Activated CD4-positive, alpha-beta T cell treated with anti-CD3 and anti-CD28 coated beads, Interleukin-2, amount 50 U/mL, for 24 hours (primary cell): Measurements from ENCODE around the gene DLEC1.
"Not testable (repeated sequence)": the region's sequence is repeated elsewhere in the genome, so short reads cannot be mapped to it uniquely, and the experiment has no call there.

Source experiments
- DNase-seq, 2 donors: peaks; one replicate each; pipeline ENCODE4 v3.0.0-alpha.2; 2020; ENCODE audit warnings: low read depth in 1 of 2, low spot score in 1 of 2

Gene DLEC1

DNA sequence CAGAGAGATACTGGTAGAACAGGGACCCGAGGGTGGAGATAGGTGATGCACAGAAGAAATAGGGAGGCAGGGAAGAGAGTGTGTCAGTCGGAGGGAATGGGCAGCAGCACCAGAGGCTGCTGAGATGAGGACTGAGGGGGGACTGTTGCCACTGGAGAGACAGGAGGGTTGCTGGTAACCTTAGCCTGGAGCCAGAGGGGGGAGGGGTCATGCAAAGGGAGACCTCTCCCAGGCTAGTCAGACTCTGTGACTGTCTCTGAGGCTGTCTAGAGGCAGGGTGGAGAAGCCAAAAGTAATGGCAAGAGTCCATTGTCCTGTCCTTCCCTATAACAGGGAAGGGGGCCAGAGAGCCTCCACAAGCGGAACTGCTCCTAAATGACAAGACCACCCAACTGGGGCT lies 2.1 kb upstream of the DLEC1 start:
- no peak for DNase-seq

DNA sequence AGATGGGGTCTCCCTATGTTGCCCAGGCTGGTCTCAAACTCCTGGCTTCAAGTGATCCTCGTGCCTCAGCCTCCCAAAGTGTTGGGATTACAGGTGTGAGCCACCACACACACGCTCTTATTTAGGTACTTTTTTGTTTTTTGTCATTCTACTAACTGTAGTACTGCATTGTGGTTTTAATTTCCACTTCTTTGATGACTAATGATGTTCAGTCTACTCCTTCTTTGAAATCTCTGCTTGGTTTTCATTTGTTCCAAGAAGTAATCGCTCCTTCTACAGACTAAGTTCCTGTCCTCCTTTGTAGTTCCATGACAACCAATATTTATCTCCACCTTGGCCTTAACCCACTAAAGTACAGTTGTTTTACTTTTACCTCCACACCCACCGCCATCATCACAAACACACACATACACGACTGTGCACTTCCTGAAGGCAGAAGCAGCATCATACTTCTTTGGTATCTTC lies 529 bp upstream of the DLEC1 start:
- peak in 1 of 2 donors; percentile 22 for DNase-seq

DNA sequence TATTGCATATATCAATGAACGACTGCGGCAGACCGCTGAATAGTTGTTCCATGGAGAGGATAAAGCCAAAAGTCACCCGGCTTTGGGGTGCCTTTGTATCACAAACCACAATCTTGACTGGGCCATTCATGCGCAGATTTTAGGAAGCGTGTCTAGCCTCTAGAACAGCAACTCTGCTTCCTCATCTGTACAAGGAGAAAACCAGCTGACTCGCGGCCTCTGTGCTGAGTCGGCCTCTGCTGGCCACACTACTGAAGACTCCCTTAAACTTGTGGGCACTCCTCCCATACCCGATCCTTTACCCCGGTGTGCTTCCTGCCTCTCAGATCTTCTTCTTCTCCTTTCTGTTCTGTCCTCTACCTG lies 872 bp downstream of the DLEC1 start:
- no peak for DNase-seq

DNA sequence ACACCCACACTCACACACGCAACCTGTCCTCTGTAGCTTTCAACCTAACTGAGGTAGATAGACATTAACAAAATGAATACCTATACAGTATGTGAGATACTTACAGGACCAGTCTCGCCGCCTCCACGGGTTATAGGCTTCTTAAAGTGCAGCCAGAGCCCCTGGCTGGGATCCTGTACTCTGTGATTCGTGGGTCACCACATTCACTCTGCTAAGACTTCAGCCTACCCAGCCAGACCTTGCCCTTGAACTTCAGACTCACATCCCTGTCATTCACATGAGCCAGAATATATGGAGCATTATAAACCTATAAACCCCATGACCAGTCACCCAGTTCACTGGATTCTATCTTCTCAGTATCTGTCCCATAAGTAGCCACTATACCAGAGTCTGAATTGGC lies 1.4 kb downstream of the DLEC1 start:
- DNase-seq, result no peak

DNA sequence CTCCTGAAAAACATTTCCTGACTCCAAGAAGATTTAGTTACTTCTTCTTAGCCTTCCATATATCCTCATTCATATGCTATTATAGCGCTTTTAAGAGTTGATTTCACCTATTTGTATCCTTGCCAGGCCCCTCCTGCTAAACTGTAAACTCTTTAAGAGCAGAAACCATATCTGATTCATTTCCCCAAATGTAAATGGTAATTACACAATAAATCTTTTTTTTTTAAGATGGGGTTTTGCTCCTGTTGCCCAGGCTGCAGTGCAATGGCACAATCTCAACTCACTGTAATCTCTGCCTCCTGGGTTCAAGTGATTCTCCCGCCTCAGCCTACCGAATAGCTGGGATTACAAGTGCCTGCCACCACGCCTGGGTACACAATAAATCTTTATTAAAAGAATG lies 4.5 kb downstream of the DLEC1 start:
- no peak for DNase-seq

DNA sequence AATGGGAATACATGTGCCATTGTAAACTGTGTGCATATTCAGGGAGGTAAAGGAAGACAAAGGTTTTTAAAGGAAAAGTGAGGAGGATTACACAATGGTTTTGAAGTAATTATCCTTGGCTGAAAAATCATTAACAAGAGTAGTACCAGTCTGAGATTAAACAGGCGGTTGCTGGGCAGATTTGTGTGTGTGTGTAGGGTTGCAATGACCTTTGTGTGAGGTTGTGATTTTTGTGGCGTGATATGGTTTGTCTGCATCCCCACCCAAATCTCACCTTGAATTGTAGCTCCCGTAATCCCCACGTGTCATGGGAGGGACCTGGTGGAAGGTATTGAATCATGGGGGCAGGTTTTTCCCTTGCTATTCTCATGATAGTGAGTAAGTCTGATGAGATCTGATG lies 7.0 kb downstream of the DLEC1 start:
- no peak for DNase-seq

DNA sequence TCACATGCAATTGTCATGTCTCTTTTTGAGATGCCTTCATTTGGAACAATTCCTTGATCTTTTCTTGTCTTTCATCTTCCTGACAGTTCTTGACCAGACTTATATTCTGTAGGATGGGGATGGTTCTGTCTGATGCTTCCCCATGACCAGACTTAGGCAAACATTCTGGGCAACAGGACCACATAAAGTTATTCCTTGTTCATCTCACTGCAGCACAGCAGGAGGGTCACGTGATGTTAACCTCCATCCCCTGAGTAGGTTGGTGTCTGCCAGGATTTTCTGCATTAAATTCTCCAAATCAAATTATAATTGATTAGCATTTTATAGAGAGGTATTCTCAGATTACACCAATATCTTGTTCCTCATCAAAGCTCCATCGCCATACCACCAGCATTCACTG lies 7.8 kb downstream of the DLEC1 start:
- DNase-seq, result no peak

DNA sequence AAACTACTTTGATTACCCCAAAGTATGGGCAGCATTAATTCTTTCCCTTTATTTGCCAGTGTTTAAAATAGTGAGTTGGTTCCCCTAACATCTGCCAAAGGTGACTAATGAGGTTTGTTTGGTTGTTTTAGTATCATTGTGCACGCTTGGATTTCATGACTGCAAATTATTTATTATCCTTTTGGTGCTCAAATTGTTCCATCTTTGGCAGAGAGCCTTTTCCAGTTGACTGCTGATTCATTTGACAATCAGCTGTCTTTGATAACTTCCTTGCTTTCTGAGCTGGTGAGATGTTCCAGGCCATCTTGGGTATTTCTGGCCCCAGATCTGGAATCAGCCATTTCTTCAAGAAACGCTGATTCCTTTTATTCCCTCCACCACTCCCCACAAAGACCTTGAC lies 8.9 kb downstream of the DLEC1 start:
- no peak for DNase-seq

DNA sequence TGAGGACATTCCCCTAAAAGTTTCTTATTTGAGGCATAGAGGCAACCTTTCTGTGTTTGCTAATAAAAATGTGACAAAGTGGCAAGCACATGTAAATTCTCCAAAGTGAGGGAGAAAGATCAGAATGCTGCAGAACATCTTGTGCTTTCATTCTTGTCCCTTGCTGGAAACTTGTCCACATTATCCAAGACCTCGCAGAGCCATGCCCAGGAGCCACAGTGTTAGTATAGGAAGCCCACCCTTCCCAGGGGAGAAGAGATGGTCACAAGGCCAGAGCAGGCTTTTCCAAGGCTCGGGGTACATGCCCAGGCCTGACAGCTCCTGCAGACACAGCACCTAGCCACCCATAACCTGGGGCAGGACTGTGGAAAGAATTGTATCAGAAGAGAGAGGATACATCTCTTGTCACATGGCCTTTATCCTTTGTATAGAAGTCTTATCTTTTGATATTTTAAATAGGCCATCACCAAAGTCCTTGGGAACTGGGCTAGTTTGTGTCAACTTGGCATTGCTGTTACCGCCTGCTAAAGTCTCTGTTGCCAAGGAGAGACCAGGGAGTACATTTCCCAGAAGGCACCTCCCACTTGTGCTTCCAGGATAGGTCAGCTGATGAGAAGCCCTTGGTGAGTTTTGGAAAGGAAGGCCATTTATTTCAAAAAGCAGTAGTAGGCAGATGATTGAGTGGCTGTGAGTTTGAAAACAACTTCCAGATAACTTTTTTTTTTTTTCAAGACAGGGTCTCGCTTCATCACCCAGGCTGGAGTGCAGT lies 10.5 kb downstream of the DLEC1 start:
- DNase-seq, result no peak

DNA sequence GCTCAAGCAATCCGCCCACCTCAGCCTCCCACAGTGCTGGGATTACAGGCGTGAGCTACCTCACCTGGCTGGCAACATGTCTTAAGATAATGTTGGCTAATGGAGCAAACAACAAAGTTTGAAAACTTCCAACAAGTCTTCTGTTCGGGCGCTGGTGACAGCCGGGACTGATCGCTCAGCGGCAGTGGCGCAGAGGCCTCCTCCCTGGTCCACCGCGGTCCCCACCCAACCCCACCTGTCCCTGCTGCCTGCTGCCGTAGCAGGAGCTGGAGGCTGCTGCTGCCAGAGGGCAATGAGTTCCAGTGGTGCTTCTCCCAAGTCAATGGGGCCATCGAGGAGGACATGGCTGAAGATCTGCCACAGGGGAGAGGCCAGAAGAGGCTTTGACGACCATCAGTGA lies 12.1 kb downstream of the DLEC1 start:
- DNase-seq, result no peak

DNA sequence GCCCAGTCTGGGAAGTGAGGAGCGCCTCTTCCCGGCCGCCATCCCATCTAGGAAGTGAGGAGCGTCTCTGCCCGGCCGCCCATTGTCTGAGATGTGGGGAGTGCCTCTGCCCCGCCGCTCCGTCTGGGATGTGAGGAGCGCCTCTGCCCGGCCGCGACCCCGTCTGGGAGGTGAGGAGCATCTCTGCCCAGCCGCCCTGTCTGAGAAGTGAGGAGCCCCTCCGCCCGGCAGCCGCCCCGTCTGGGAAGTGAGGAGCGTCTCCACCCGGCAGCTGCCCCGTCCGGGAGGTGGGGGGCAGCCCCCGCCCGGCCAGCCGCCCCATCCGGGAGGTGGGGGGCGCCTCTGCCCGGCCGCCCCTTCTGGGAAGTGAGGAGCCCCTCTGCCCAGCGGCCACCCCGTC lies 14.3 kb downstream of the DLEC1 start:
- DNase-seq, result not testable (repeated sequence)

DNA sequence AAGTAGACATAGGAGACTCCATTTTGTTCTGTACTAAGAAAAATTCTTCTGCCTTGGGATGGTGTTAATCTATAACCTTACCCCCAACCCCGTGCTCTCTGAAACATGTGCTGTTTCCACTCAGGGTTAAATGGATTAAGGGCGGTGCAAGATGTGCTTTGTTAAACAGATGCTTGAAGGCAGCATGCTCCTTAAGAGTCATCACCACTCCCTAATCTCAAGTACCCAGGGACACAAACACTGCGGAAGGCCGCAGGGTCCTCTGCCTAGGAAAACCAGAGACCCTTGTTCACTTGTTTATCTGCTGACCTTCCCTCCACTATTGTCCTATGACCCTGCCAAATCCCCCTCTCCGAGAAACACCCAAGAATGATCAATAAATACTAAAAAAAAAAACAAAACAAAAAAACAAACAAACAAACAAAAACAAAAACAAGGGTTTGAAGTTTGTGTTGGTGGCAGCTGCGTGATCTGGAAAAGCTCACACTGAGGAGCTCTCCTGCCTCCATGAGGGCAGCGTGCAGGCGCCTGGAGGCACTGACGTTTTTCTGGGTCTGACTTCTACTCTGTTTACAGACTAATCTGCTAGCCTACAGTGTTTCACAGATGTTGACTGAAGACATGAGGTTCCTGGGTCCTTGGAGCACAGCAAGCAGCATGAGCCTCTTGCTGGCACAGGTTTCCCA lies 14.9 kb downstream of the DLEC1 start:
- DNase-seq, result not testable (repeated sequence)

DNA sequence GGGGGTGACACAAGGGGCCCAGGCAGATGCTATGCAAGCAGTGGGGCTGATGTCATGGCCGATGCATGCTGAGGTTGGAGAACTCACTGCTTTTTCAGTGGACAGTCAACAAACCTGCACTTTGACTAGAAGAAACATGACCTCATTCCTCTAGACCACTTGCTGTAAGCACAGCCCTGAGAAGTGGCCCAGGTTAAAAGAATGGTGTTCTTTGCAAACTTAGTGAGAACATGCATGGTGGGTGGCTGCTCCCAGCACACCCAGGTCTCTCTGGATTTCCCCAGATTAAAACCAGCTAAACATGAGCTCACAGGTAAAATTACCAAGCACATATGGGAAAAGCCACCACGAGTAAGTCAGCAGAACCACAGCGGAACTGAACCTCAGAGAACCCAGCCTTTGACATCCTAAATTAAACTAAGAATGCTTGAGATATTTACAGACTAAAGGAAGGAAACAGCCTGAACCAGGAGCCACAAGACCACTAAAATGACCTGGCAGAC lies 15.5 kb downstream of the DLEC1 start:
- DNase-seq, result no peak

DNA sequence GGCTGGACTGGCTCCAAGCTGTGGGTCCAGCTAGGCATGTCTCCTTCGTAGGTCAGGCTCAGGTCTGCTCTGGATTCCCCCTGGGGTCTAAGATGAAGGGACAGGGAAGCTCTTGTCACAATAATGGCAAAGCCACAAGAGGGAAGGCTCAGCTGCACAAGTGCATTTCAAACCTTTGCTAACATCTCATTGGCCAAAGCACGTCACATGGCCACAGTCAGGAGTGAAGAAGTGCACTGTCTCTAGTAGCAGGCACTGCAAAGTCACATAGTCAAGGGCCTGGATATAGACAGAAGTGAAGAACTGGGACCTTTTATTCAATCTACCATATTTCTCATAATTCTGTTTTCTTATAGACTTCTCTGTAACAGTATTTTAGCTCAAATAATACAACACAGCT lies 20.1 kb downstream of the DLEC1 start:
- DNase-seq, result no peak

DNA sequence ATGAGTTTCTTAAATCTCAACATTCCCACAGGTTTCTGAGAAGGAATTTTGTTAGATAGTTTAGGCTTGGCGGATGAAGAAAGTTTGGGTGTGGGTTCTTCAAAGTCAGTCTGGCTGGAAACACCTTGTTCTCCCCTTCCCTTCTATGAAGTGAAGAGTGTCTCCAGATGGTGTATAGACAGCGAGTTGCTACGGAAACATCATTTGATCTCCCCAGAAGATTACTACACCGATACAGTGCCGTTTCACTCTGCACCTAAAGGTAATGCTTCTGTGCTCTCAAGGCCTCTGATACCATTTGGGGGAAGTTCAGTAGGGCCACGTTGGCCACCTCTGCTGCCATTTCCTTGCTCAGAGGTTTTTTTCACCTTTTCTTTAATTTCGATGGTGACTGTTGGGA lies 20.6 kb downstream of the DLEC1 start:
- no peak for DNase-seq

DNA sequence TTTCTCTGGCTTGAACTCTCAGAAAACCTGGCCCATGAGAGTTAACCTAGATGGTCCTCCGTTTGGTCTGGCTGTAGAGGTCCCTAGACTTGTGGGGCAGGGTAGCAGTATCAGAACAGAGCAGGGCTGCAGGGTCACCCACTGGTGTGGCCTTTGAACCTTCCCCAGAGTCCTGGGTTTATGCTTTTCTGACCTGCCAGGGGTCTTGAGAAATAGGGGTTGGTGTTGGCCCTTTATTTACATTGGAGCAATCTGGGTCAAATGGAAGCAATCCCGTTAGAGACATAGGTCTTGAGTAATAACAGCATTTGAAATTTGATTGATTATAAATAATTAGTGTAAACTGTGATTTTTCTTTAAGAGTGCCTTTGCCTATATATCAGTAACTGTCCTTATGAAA lies 23.8 kb downstream of the DLEC1 start:
- DNase-seq, result no peak

DNA sequence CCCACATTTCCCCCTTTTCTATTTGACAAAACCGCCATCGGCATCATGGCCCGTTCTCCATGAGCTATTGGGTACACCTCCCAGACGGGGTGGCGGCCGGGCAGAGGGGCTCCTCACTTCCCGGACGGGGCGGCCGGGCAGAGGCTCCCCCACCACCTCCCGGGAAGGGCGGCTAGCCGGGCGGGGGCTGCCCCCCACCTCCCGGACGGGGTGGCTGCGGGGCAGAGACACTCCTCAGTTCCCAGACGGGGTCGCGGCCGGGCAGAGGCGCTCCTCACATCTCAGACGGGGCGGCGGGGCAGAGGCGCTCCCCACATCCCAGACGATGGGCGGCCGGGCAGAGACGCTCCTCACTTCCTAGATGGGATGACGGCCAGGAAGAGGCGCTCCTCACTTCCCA lies 25.4 kb downstream of the DLEC1 start:
- not testable (repeated sequence) for DNase-seq

DNA sequence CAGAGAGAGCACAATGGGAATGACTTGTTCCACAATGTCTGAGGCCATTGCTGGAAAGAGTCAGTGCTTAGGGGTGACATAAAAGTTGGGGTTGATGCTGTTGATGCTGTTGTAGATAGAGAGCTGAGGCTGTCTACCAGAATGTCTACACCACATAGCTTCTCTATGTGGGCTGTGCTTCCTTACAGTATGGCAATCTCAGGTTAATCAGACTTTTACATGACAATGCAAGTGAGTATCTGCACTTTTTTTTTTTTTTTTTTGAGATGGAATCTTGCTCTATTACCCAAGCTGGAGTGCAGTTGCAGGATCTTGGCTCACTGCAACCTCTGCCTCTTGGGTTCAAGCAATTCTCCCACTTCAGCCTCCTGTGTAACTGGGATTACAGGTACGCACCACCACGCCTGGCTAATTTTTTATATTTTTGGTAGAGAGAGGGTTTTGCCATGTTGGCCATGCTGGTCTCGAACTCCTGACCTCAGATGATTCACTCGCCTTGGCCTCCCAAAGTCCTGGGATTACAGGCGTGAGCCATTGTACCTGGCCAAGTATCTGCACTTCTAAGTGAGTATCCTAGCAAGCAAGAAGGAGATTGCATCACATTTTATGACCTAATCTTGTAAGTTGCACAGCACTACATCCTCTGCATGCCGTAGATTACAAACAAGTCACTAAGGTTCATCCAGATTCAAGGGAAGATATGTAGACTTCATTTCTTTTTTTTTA lies 28.7 kb downstream of the DLEC1 start:
- DNase-seq, result no peak

DNA sequence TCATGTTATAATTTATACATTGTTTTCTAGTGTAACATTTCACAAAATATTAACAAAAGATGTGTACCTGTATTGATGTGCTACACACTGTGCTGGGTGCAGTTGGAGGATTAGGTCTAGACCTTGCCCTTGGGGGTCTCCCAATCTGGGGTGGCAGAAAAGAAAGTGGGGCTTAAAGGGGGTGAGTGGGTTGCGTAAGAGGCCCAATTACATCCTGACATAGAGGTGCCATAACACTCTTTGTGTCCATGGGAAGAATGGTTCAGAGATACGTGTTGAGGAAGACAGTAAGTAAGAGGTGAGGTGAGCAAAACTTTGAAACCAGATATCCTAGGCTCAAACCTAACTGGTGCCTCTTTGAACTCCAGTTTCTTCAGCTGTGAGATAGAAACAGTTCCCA lies 31.0 kb downstream of the DLEC1 start:
- DNase-seq, result no peak

DNA sequence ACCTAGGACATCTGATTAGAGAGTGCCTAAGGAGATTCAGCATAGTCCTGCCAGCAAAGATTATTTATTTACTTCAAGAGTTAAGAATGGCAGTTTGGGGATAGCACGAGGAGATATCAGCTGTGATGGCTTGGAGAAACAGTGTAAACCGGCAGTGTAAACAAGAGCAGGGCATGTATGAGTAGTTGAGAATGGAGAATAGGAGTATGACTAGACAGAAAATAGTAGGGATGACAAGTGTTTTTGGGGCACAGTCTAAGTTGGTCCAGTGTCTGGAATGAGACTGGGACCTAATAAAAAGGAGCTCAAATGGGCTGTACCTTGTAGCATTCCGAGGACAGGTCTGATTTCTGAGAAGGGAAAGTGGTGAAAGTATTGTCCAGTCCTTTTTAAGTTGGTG lies 38.1 kb downstream of the DLEC1 start:
- DNase-seq, result not testable (repeated sequence)

DNA sequence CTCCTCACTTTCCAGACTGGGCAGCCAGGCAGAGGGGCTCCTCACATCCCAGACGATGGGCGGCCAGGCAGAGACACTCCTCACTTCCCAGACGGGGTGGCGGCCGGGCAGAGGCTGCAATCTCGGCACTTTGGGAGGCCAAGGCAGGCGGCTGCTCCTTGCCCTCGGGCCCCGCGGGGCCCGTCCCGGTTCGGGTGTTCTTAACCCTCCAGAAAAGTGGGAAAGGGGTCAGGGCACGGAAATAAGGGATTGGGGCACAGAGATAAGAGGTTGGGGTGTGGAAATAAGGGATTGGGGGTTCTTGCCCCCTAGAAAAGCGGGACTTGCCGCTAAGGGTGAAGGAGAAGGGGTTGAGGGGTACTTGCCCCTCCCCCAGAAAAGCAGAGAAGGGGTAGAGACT lies 43.3 kb downstream of the DLEC1 start:
- DNase-seq, result not testable (repeated sequence)

DNA sequence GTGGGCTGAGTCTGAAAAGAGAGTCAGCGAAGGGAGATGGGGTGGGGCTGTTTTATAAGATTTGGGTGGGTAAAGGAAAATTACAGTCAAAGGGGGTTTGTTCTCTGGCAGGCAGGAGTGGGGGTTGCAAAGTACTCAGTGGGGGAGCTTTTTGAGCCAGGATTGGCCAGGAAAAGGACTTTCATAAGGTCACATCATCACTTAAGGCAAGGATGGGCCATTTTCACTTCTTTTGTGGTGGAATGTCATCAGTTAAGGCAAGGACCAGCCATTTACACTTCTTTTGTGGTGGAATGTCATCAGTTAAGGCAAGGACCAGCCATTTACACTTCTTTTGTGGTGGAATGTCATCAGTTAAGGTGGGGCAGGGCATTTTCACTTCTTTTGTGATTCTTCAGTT lies 44.2 kb downstream of the DLEC1 start:
- DNase-seq, result not testable (repeated sequence)
